Tibial nerve (tissue), 4 donors: ENCODE data around the gene ZSWIM7. TPM values are rescaled to one million over a fixed set of nuclear protein-coding genes. Genes with fewer than 3 reads are reported as not detected.

Source experiments
- DNase-seq, 2 donors: peaks; one replicate each; pipeline ENCODE4 v3.0.0-alpha.2; 2019; ENCODE audit warnings: low spot score in 2 of 2
- H3K27ac ChIP-seq, 4 donors: fragments of 200-600 bp; sonication (generic) in 3 of 4; one replicate each; pipeline ENCODE4 v1.5.1; 2017 to 2019; ENCODE audit warnings: mild to moderate bottlenecking in 1 of 4
- H3K27me3 ChIP-seq, 2 donors: fragments of 200-600 bp; sonication (generic) in 1 of 2; one replicate each; pipeline versions ENCODE4 v1.5.1 to v1.6.0; 2017 to 2019
- H3K36me3 ChIP-seq, 3 donors: fragments of 200-600 bp; sonication (generic); one replicate each; pipeline ENCODE4 v1.5.1; 2018 to 2019
- H3K4me1 ChIP-seq, 4 donors: fragments of 200-600 bp; sonication (generic) in 3 of 4; one replicate each; pipeline ENCODE4 v1.5.1; 2017 to 2019
- H3K4me3 ChIP-seq, 4 donors: fragments of 200-600 bp; sonication (generic) in 3 of 4; one replicate each; pipeline ENCODE4 v1.5.1; 2017 to 2019; ENCODE audit warnings: mild to moderate bottlenecking in 1 of 4, moderate library complexity in 1 of 4
- H3K9me3 ChIP-seq, 4 donors: fragments of 200-600 bp; sonication (generic) in 3 of 4; one replicate each; pipeline ENCODE4 v1.5.1; 2017 to 2019
- EP300 ChIP-seq, 2 donors: sonication (generic); formaldehyde crosslinking; IDR thresholded peaks; one replicate each; pipeline ENCODE4 v1.6.1; 2017; ENCODE audit warnings: antibody characterized with exemption in 2 of 2, mild to moderate bottlenecking in 1 of 2
- POLR2A ChIP-seq, 2 donors: fragments of 450-650 bp; IDR thresholded peaks; one replicate each; pipeline ENCODE4 v1.6.1; 2017; ENCODE audit warnings: antibody characterized with exemption in 2 of 2, mild to moderate bottlenecking in 2 of 2, moderate library complexity in 2 of 2
- WGBS, 2 donors: methylation state at CpG; one replicate each; pipeline ENCODE4 v1.1.5; 2018; 5-methylcytosine and 5-hydroxymethylcytosine counted together
- total RNA-seq, 4 donors: library from RNA; depleted of rRNA; stranded (reverse); fragments of >200 nt; gene quantifications; one replicate each; pipeline ENCODE4 v1.1.0, GENCODE V29; 2016
- TF ChIP-seq, protein P1 (sequence below), 5 experiments: fragments of 200-600 bp in 3 of 5; fragments of 450-650 bp in 2 of 5; sonication (generic) in 3 of 5; IDR thresholded peaks; one replicate each; pipeline ENCODE4 v1.5.1; 2016 to 2019; ENCODE audit warnings: antibody characterized with exemption in 5 of 5, mild to moderate bottlenecking in 3 of 5, moderate library complexity in 2 of 5

The ZSWIM7 gene
- total RNA-seq, 4 donors from 2014 or later: 7.0 to 31.2 (median 17.4) TPM

- Histone ChIP-seq H3K9me3 (no peaks in the 10 kb centered on the region), H3K4me3 (no peak overlapping the region), H3K36me3 (peaks cover 10 to 97% (median 19%) of the 10 kb centered on the region in 3 donors), H3K27me3 (no peaks in the 10 kb centered on the region), H3K4me1 (peaks cover 0 to 6% (median 0%) of the 10 kb centered on the region in 4 donors), H3K27ac (peak overlapping the region in 1 of 4 donors; percentile 43)
- 71 to 72% methylated on average over 4 of the region's 4 CpGs for WGBS, 2 donors
- DNase-seq: no peak
- TF ChIP-seq POLR2A (IDR thresholded peaks at IDR 0.05) (no peak), EP300 (IDR thresholded peaks at IDR 0.05) (no peak)
- TF ChIP-seq, protein P1, sequence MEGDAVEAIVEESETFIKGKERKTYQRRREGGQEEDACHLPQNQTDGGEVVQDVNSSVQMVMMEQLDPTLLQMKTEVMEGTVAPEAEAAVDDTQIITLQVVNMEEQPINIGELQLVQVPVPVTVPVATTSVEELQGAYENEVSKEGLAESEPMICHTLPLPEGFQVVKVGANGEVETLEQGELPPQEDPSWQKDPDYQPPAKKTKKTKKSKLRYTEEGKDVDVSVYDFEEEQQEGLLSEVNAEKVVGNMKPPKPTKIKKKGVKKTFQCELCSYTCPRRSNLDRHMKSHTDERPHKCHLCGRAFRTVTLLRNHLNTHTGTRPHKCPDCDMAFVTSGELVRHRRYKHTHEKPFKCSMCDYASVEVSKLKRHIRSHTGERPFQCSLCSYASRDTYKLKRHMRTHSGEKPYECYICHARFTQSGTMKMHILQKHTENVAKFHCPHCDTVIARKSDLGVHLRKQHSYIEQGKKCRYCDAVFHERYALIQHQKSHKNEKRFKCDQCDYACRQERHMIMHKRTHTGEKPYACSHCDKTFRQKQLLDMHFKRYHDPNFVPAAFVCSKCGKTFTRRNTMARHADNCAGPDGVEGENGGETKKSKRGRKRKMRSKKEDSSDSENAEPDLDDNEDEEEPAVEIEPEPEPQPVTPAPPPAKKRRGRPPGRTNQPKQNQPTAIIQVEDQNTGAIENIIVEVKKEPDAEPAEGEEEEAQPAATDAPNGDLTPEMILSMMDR (IDR thresholded peaks at IDR 0.05): no peak
Measured at GRCh38 chr17:16040710-16041251, 41.3 kb upstream of the ZSWIM7 start.

DNA sequence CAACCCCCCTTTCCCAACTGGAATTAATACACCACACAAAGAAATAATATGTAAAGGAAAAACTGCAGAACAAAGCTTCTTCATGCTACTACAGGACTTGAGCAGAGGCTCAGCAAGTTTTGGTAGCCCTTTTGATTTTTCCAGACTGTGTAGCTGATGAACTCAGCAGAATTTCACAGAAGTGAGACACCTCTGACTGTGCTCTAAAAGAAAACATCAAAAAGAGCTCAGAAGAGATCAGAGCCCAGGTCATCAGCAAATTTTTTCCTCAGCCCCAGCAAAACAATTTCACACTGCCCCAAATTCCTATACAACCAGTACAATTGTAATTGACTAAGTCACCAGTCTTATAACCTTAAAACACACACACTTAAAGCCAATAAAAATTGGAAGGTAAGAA is 38.1 kb upstream of the ZSWIM7 start:
- Histone ChIP-seq H3K36me3 (peaks cover 11 to 97% (median 12%) of the 10 kb centered on the region in 3 donors), H3K4me1 (peaks cover 0 to 6% (median 0%) of the 10 kb centered on the region in 4 donors), H3K27me3 (no peaks in the 10 kb centered on the region), H3K27ac (no peak overlapping the region), H3K9me3 (no peaks in the 10 kb centered on the region), H3K4me3 (no peak overlapping the region)
- TF ChIP-seq, protein P1 (IDR thresholded peaks at IDR 0.05): no peak
- TF ChIP-seq EP300 (IDR thresholded peaks at IDR 0.05) (no peak), POLR2A (IDR thresholded peaks at IDR 0.05) (no peak)
- no peak for DNase-seq

GRCh38 chr17:16036261-16036660 is 36.8 kb upstream of the ZSWIM7 start:
- H3K4me3 ChIP-seq: no peak overlapping the region
- 94 to 95% methylated on average over 2 of the region's 2 CpGs for WGBS, 2 donors
- peaks cover 0 to 6% (median 0%) of the 10 kb centered on the region in 4 donors for H3K4me1 ChIP-seq
- DNase-seq: no peak
- H3K27me3 ChIP-seq: no peaks in the 10 kb centered on the region
- no peak overlapping the region for H3K27ac ChIP-seq
- TF ChIP-seq EP300 (IDR thresholded peaks at IDR 0.05) (no peak), POLR2A (IDR thresholded peaks at IDR 0.05) (no peak)
- TF ChIP-seq, protein P1 (IDR thresholded peaks at IDR 0.05): no peak
- peaks cover 11 to 98% (median 12%) of the 10 kb centered on the region in 3 donors for H3K36me3 ChIP-seq
- no peaks in the 10 kb centered on the region for H3K9me3 ChIP-seq

- H3K27ac ChIP-seq: no peak overlapping the region
- no peaks in the 10 kb centered on the region for H3K9me3 ChIP-seq
- no peaks in the 10 kb centered on the region for H3K4me1 ChIP-seq
- H3K27me3 ChIP-seq: no peaks in the 10 kb centered on the region
- H3K36me3 ChIP-seq: peaks cover 14 to 98% (median 16%) of the 10 kb centered on the region in 3 donors
- no peak overlapping the region for H3K4me3 ChIP-seq
- no peak for DNase-seq
- TF ChIP-seq, protein P1 (IDR thresholded peaks at IDR 0.05): no peak
- no peak for TF ChIP-seq EP300 (IDR thresholded peaks at IDR 0.05)
- TF ChIP-seq POLR2A (IDR thresholded peaks at IDR 0.05): no peak
- WGBS, 2 donors: 95 to 96% methylated on average over 7 of the region's 7 CpGs
Measured at GRCh38 chr17:16033729-16034349, 34.3 kb upstream of the ZSWIM7 start.
